Measurements from ENCODE around the gene SLCO4C1. TPM values are rescaled to one million over a fixed set of nuclear protein-coding genes. Genes with fewer than 3 reads are reported as not detected.
"Not testable (repeated sequence)": the region's sequence is repeated elsewhere in the genome, so short reads cannot be mapped to it uniquely, and the experiment has no call there.

Gene SLCO4C1, protein sequence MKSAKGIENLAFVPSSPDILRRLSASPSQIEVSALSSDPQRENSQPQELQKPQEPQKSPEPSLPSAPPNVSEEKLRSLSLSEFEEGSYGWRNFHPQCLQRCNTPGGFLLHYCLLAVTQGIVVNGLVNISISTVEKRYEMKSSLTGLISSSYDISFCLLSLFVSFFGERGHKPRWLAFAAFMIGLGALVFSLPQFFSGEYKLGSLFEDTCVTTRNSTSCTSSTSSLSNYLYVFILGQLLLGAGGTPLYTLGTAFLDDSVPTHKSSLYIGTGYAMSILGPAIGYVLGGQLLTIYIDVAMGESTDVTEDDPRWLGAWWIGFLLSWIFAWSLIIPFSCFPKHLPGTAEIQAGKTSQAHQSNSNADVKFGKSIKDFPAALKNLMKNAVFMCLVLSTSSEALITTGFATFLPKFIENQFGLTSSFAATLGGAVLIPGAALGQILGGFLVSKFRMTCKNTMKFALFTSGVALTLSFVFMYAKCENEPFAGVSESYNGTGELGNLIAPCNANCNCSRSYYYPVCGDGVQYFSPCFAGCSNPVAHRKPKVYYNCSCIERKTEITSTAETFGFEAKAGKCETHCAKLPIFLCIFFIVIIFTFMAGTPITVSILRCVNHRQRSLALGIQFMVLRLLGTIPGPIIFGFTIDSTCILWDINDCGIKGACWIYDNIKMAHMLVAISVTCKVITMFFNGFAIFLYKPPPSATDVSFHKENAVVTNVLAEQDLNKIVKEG
- under 1 TPM; 0.08 to 0.22 TPM for total RNA-seq

DNA sequence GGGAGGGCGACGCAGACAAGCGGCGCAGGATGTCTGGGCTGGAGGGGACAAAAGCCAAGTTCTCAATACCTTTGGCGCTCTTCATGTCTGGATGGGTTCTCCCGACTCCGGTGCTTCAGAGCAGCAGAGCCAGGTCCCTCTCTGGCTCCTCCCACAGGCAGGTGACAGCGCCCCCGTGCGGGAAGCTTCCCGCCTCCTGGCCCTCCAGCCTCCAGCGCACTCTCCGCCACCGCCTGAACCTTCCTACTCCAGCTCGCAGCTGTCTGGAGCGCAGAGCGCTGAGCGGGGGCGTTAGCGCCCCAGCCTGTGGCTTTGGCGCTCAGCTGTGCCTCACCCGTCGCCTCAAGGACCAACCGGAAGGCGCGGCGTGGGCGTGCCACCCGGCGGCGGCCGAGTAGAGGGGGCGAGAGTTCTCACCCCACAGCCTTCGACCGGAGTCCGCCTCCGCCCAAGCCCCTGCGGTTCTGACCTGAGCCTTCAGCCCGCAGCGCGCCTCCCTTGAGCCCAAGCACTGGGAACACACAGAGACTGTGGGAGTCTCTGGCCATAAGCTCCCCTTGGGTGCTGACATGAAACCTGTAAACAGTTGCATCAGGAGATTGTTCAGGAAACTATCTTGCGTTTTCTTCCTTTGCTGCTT lies at the start of gene SLCO4C1:
SLCO4C1 (minus strand) TSS at position 107 of the 640 bp plus-strand sequence; CDS start at position 85, 22 bp downstream.
- DNase-seq (ENCODE audit: low spot score): no peak
- Histone ChIP-seq H3K27ac (no peak within 1 kb of the TSS), H3K4me3 (peak within 1 kb of the TSS; percentile 14 to 50), H3K27me3 (no peaks in the 10 kb centered on the region), H3K4me1 (peaks cover 0 to 17% of the 10 kb centered on the region in 2 donors), H3K36me3 (no peaks in the 10 kb centered on the region), H3K9me3 (no peaks in the 10 kb centered on the region)
- TF ChIP-seq, protein P1, sequence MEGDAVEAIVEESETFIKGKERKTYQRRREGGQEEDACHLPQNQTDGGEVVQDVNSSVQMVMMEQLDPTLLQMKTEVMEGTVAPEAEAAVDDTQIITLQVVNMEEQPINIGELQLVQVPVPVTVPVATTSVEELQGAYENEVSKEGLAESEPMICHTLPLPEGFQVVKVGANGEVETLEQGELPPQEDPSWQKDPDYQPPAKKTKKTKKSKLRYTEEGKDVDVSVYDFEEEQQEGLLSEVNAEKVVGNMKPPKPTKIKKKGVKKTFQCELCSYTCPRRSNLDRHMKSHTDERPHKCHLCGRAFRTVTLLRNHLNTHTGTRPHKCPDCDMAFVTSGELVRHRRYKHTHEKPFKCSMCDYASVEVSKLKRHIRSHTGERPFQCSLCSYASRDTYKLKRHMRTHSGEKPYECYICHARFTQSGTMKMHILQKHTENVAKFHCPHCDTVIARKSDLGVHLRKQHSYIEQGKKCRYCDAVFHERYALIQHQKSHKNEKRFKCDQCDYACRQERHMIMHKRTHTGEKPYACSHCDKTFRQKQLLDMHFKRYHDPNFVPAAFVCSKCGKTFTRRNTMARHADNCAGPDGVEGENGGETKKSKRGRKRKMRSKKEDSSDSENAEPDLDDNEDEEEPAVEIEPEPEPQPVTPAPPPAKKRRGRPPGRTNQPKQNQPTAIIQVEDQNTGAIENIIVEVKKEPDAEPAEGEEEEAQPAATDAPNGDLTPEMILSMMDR (IDR thresholded peaks at IDR 0.05): peak in 1 of 2 donors; percentile 62

DNA sequence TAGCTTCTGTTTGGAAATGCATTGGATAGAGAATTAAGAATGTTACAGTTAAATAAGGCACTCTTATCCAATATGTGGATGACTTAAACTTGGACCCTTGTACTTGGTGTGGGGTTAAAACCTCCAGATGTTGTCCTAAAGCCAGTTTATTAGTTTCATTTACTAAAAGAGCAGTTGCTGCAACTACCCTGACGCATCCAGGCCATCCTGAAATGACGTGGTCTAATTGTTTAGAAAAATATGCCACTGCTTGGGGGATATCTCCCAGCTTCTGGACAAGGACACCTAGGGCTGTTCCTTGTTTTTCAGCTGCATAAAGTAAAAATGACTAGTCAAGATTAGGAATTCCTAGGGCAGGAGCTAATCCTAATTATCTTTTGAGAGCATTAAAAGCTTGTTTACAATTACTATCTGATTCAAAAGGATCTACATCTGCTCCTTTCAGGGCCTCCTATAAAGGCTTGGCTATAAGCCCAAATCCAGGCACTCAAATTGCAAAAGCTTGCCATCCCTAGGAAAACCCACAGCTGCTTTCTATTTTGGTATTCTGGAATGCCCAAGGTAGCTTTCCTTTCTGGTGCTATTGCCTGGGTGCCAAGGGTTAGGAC lies 45.7 kb upstream of the SLCO4C1 start:
- H3K9me3 ChIP-seq: no peaks in the 10 kb centered on the region
- no peaks in the 10 kb centered on the region for H3K27me3 ChIP-seq
- H3K4me3 ChIP-seq: no peak overlapping the region
- no peaks in the 10 kb centered on the region for H3K4me1 ChIP-seq
- no peak overlapping the region for H3K27ac ChIP-seq
- TF ChIP-seq, protein P1 (IDR thresholded peaks at IDR 0.05): no peak
- no peaks in the 10 kb centered on the region for H3K36me3 ChIP-seq
- no peak for DNase-seq (ENCODE audit: low spot score)

DNA sequence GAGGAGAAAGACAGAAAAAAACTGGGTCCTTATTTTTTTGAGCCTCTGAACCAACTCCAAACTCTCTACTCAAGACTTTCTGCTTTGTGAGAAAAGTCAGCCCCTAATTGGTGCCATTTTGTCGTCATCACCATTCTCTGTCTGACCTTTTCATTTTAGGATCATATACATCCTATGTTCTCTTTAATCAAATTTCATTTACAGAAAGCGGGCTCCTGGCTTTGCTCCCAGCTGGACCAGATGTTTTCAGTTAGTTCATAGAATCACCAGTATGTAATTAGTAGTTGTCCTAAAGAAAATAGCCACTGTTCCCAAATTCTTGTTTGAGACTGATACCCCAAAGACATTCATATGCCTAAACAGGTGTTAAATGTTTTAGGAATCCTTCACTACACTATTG lies 28.6 kb upstream of the SLCO4C1 start:
- Histone ChIP-seq H3K36me3 (no peaks in the 10 kb centered on the region), H3K27me3 (no peaks in the 10 kb centered on the region), H3K4me3 (no peak overlapping the region), H3K4me1 (no peaks in the 10 kb centered on the region), H3K27ac (no peak overlapping the region), H3K9me3 (no peaks in the 10 kb centered on the region)
- DNase-seq (ENCODE audit: low spot score): no peak
- TF ChIP-seq, protein P1 (IDR thresholded peaks at IDR 0.05): no peak

DNA sequence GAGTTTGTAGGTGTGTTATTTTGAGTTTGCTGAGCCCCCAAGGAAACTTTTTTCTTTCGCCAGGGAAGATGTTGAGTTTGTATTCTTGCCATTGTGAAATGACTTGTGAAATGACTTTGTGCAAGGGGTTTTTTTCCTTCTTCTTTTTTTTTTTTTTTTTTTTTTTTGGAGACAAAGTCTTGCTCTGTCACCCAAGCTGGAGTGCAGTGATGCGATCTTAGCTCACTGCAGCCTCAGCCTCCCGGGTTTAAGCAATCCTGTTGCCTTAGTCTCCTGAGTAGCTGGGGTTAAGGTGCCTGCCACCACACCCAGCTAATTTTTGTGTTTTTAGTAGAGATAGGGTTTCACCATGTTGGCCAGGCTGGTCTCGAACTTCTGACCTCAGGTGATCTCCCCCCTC lies 22.7 kb upstream of the SLCO4C1 start:
- H3K4me1 ChIP-seq; H3K27me3 ChIP-seq; H3K36me3 ChIP-seq; H3K27ac ChIP-seq; H3K9me3 ChIP-seq; H3K4me3 ChIP-seq; DNase-seq (ENCODE audit: low spot score): not testable (repeated sequence)

DNA sequence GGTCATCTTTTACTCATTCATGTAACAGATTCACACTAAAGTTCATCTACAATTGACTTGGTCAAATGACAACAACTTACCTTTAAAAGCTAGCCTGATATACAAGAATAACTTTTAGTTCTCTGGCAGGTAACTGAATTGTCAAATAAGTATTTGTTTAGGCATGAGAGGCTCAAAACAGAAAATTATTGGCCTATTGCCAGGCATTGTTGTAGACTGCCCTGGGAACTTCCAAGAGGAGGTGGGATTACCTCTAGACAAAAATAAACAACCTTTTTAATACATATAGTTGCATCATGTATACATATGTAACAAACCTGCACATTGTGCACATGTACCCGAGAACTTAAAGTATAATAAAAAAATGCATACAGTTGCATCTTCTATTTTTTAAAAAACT lies 18.2 kb upstream of the SLCO4C1 start:
- Histone ChIP-seq H3K4me1 (no peaks in the 10 kb centered on the region), H3K27ac (no peak overlapping the region), H3K27me3 (no peaks in the 10 kb centered on the region), H3K4me3 (no peak overlapping the region), H3K36me3 (no peaks in the 10 kb centered on the region), H3K9me3 (no peaks in the 10 kb centered on the region)
- TF ChIP-seq, protein P1 (IDR thresholded peaks at IDR 0.05): no peak
- DNase-seq (ENCODE audit: low spot score): no peak
